Mucosa of stomach (tissue), 1 donor: ENCODE data around the gene USP40.
A peak's percentile ranks its signal among the peaks of the same experiment; 100 is the strongest.
"Not testable (repeated sequence)": the region's sequence is repeated elsewhere in the genome, so short reads cannot be mapped to it uniquely, and the experiment has no call there.

Experiments used
- H3K27me3 ChIP-seq: one replicate; pipeline ENCODE4 v1.7.0; 2013; ENCODE audit warnings: mild to moderate bottlenecking, low read length; ENCODE audit not compliant: control insufficient read depth, insufficient read depth
- H3K36me3 ChIP-seq: one replicate; pipeline ENCODE4 v1.7.0; 2013; ENCODE audit warnings: low read length; ENCODE audit not compliant: control insufficient read depth, insufficient read depth
- H3K4me1 ChIP-seq: one replicate; pipeline ENCODE4 v1.7.0; 2013; ENCODE audit warnings: mild to moderate bottlenecking, low read length; ENCODE audit not compliant: control insufficient read depth, insufficient read depth
- H3K4me3 ChIP-seq: one replicate; pipeline ENCODE4 v1.7.0; 2013; ENCODE audit warnings: low read length
- H3K9ac ChIP-seq: one replicate; pipeline ENCODE4 v1.7.0; 2013; ENCODE audit warnings: mild to moderate bottlenecking, low read length, moderate library complexity
- H3K9me3 ChIP-seq: one replicate; pipeline ENCODE4 v1.7.0; 2013; ENCODE audit warnings: mild to moderate bottlenecking, low read length, moderate library complexity; ENCODE audit not compliant: control insufficient read depth
- donor health status: Pancreatic carcinoma.

The USP40 gene

GRCh38 chr2:233583217-233583965 lies 16.8 kb upstream of the USP40 start:
- H3K4me1 ChIP-seq, H3K36me3 ChIP-seq, H3K4me3 ChIP-seq, H3K9me3 ChIP-seq, H3K27me3 ChIP-seq, H3K9ac ChIP-seq: not testable (repeated sequence)

- not testable (repeated sequence) for H3K27me3 ChIP-seq, H3K9me3 ChIP-seq, H3K4me3 ChIP-seq, H3K36me3 ChIP-seq, H3K4me1 ChIP-seq, H3K9ac ChIP-seq
These were observed 10.8 kb upstream of the USP40 start for GRCh38 chr2:233577341-233577740.

GRCh38 chr2:233572468-233572867 lies 5.9 kb upstream of the USP40 start:
- H3K9ac ChIP-seq, result no peak overlapping the region
- H3K36me3 ChIP-seq, result no peaks in the 10 kb centered on the region
- H3K4me3 ChIP-seq, result no peak overlapping the region
- no peaks in the 10 kb centered on the region for H3K27me3 ChIP-seq
- H3K4me1 ChIP-seq, result no peaks in the 10 kb centered on the region
- no peaks in the 10 kb centered on the region for H3K9me3 ChIP-seq

- no peaks in the 10 kb centered on the region for H3K27me3 ChIP-seq
- no peak overlapping the region for H3K9ac ChIP-seq
- H3K36me3 ChIP-seq, result no peaks in the 10 kb centered on the region
- H3K4me1 ChIP-seq, result no peaks in the 10 kb centered on the region
- H3K4me3 ChIP-seq, result no peak overlapping the region
- H3K9me3 ChIP-seq, result no peaks in the 10 kb centered on the region
These were observed 4.9 kb upstream of the USP40 start for GRCh38 chr2:233571462-233571861.

GRCh38 chr2:233571001-233571400 lies 4.4 kb upstream of the USP40 start:
- Histone ChIP-seq H3K4me1 (no peaks in the 10 kb centered on the region), H3K36me3 (no peaks in the 10 kb centered on the region), H3K4me3 (no peak overlapping the region), H3K9me3 (no peaks in the 10 kb centered on the region), H3K27me3 (no peaks in the 10 kb centered on the region), H3K9ac (no peak overlapping the region)

GRCh38 chr2:233565685-233566140 lies 869 bp downstream of the USP40 start:
- no peaks in the 10 kb centered on the region for H3K27me3 ChIP-seq
- peak overlapping the region; percentile 98 for H3K4me3 ChIP-seq
- peak overlapping the region; percentile 100 for H3K9ac ChIP-seq
- H3K9me3 ChIP-seq, result no peaks in the 10 kb centered on the region
- H3K4me1 ChIP-seq, result peaks cover 8% of the 10 kb centered on the region
- no peaks in the 10 kb centered on the region for H3K36me3 ChIP-seq

- H3K9me3 ChIP-seq, result no peaks in the 10 kb centered on the region
- H3K4me1 ChIP-seq, result peaks cover 8% of the 10 kb centered on the region
- H3K4me3 ChIP-seq, result no peak overlapping the region
- no peaks in the 10 kb centered on the region for H3K36me3 ChIP-seq
- H3K27me3 ChIP-seq, result no peaks in the 10 kb centered on the region
- H3K9ac ChIP-seq, result no peak overlapping the region
These were observed 2.7 kb downstream of the USP40 start for GRCh38 chr2:233563663-233564430.

- Histone ChIP-seq H3K4me3 (no peak overlapping the region), H3K27me3 (no peaks in the 10 kb centered on the region), H3K36me3 (no peaks in the 10 kb centered on the region), H3K4me1 (peaks cover 5% of the 10 kb centered on the region), H3K9me3 (no peaks in the 10 kb centered on the region), H3K9ac (no peak overlapping the region)
These were observed 9.5 kb downstream of the USP40 start for GRCh38 chr2:233556881-233557736.

- Histone ChIP-seq H3K27me3 (no peaks in the 10 kb centered on the region), H3K4me3 (no peak overlapping the region), H3K36me3 (no peaks in the 10 kb centered on the region), H3K9ac (no peak overlapping the region), H3K9me3 (no peaks in the 10 kb centered on the region), H3K4me1 (peaks cover 11% of the 10 kb centered on the region)
These were observed 13.2 kb downstream of the USP40 start for GRCh38 chr2:233553366-233553765.

GRCh38 chr2:233551491-233551890 lies 15.1 kb downstream of the USP40 start:
- Histone ChIP-seq H3K4me3 (no peak overlapping the region), H3K4me1 (peaks cover 6% of the 10 kb centered on the region), H3K9me3 (no peaks in the 10 kb centered on the region), H3K9ac (no peak overlapping the region), H3K27me3 (no peaks in the 10 kb centered on the region), H3K36me3 (no peaks in the 10 kb centered on the region)

GRCh38 chr2:233546774-233547173 lies 19.8 kb downstream of the USP40 start:
- Histone ChIP-seq H3K9ac (no peak overlapping the region), H3K36me3 (no peaks in the 10 kb centered on the region), H3K4me3 (no peak overlapping the region), H3K27me3 (no peaks in the 10 kb centered on the region), H3K4me1 (peaks cover 5% of the 10 kb centered on the region), H3K9me3 (no peaks in the 10 kb centered on the region)

GRCh38 chr2:233546101-233546500 lies 20.5 kb downstream of the USP40 start:
- Histone ChIP-seq H3K27me3 (no peaks in the 10 kb centered on the region), H3K36me3 (no peaks in the 10 kb centered on the region), H3K9ac (no peak overlapping the region), H3K4me1 (no peaks in the 10 kb centered on the region), H3K9me3 (no peaks in the 10 kb centered on the region), H3K4me3 (no peak overlapping the region)
